BLaER1 treated with 17β-estradiol and CSF1 and Interleukin-3, amounts not matched to agents 10 nM and 100 nM (cell line): ENCODE data around the gene ANKS1B.

Source experiments
- H3K27ac ChIP-seq, 11 experiments: shearing (Covaris generic); formaldehyde crosslinking; 2 replicates each; pipeline ENCODE4 v1.8.1; 2022
- H3K27me3 ChIP-seq, 11 experiments: shearing (Covaris generic); formaldehyde crosslinking; 2 replicates each; pipeline ENCODE4 v1.8.1; 2022
- H3K36me3 ChIP-seq, 11 experiments: shearing (Covaris generic); formaldehyde crosslinking; 2 replicates each; pipeline ENCODE4 v1.8.1; 2022
- H3K4me1 ChIP-seq, 10 experiments: shearing (Covaris generic); formaldehyde crosslinking; 2 replicates each; pipeline ENCODE4 v1.8.1; 2022
- H3K4me2 ChIP-seq, 11 experiments: shearing (Covaris generic); formaldehyde crosslinking; 2 replicates each; pipeline ENCODE4 v1.8.1; 2022
- H3K4me3 ChIP-seq, 10 experiments: shearing (Covaris generic); formaldehyde crosslinking; 2 replicates each; pipeline ENCODE4 v1.8.1; 2022
- H3K9ac ChIP-seq, 11 experiments: shearing (Covaris generic); formaldehyde crosslinking; 2 replicates each; pipeline ENCODE4 v1.8.1; 2022
- H3K9me3 ChIP-seq, 11 experiments: shearing (Covaris generic); formaldehyde crosslinking; replicated peaks in 1 of 11; 2 replicates each; pipeline ENCODE4 v1.8.1; 2022
- H4K20me1 ChIP-seq, 11 experiments: shearing (Covaris generic); formaldehyde crosslinking; 2 replicates each; pipeline ENCODE4 v1.8.1; 2022
- Cebpa-rat ChIP-seq, 11 experiments: shearing (Covaris generic); IDR thresholded peaks; 2 replicates each; pipeline ENCODE4 v1.8.1; 2022

Gene ANKS1B

GRCh38 chr12:98783420-98783819 lies 1201.3 kb downstream of the ANKS1B start:
- H3K9ac ChIP-seq: no peak overlapping the region
- no peaks in the 10 kb centered on the region for H3K9me3 ChIP-seq
- H3K4me2 ChIP-seq: no peak overlapping the region
- H3K27me3 ChIP-seq: no peaks in the 10 kb centered on the region
- no peak overlapping the region for H3K4me3 ChIP-seq
- peaks cover 0 to 86% (median 48%) of the 10 kb centered on the region in 11 experiments; a peak in 13 of 22 replicates for H3K36me3 ChIP-seq
- H3K27ac ChIP-seq: no peak overlapping the region
- no peak for TF ChIP-seq Cebpa-rat (IDR thresholded peaks at IDR 0.05)
- H3K4me1 ChIP-seq: no peaks in the 10 kb centered on the region
- no peaks in the 10 kb centered on the region for H4K20me1 ChIP-seq

- no peak for TF ChIP-seq Cebpa-rat (IDR thresholded peaks at IDR 0.05)
- Histone ChIP-seq H3K4me2 (no peak overlapping the region), H3K27ac (no peak overlapping the region), H3K27me3 (no peaks in the 10 kb centered on the region), H3K9me3 (no peaks in the 10 kb centered on the region), H3K4me1 (no peaks in the 10 kb centered on the region), H3K36me3 (peaks cover 0 to 97% (median 51%) of the 10 kb centered on the region in 11 experiments; a peak in 13 of 22 replicates), H4K20me1 (no peaks in the 10 kb centered on the region), H3K4me3 (no peak overlapping the region), H3K9ac (no peak overlapping the region)
These were observed 1204.5 kb downstream of the ANKS1B start for GRCh38 chr12:98780261-98780660.

GRCh38 chr12:98772818-98773217 lies 1211.9 kb downstream of the ANKS1B start:
- no peak for TF ChIP-seq Cebpa-rat (IDR thresholded peaks at IDR 0.05)
- no peak overlapping the region for H3K27ac ChIP-seq
- no peak overlapping the region for H3K9ac ChIP-seq
- no peak overlapping the region for H3K4me2 ChIP-seq
- H3K4me1 ChIP-seq: no peaks in the 10 kb centered on the region
- H4K20me1 ChIP-seq: no peaks in the 10 kb centered on the region
- H3K9me3 ChIP-seq: no peaks in the 10 kb centered on the region; a peak in 1 of 22 replicates
- no peak overlapping the region for H3K4me3 ChIP-seq
- H3K36me3 ChIP-seq: peaks cover 0 to 89% (median 41%) of the 10 kb centered on the region in 11 experiments; a peak in 14 of 22 replicates
- H3K27me3 ChIP-seq: no peaks in the 10 kb centered on the region

- Histone ChIP-seq H3K4me2 (no peak overlapping the region), H3K4me3 (no peak overlapping the region), H3K9me3 (no peaks in the 10 kb centered on the region; a peak in 1 of 22 replicates), H3K27ac (no peak overlapping the region), H3K36me3 (peaks cover 0 to 89% (median 40%) of the 10 kb centered on the region in 11 experiments; a peak in 14 of 22 replicates), H3K4me1 (no peaks in the 10 kb centered on the region), H3K9ac (no peak overlapping the region), H4K20me1 (no peaks in the 10 kb centered on the region), H3K27me3 (no peaks in the 10 kb centered on the region)
- TF ChIP-seq Cebpa-rat (IDR thresholded peaks at IDR 0.05): no peak
These were observed 1212.7 kb downstream of the ANKS1B start for GRCh38 chr12:98771811-98772752.

- H4K20me1 ChIP-seq: no peaks in the 10 kb centered on the region
- H3K9ac ChIP-seq: no peak overlapping the region
- no peaks in the 10 kb centered on the region for H3K27me3 ChIP-seq
- H3K9me3 ChIP-seq: no peaks in the 10 kb centered on the region; a peak in 1 of 22 replicates
- no peak overlapping the region for H3K4me2 ChIP-seq
- H3K36me3 ChIP-seq: peaks cover 0 to 88% (median 43%) of the 10 kb centered on the region in 11 experiments; a peak in 14 of 22 replicates
- H3K4me3 ChIP-seq: no peak overlapping the region
- no peak for TF ChIP-seq Cebpa-rat (IDR thresholded peaks at IDR 0.05)
- no peaks in the 10 kb centered on the region for H3K4me1 ChIP-seq
- H3K27ac ChIP-seq: no peak overlapping the region
These were observed 1214.5 kb downstream of the ANKS1B start for GRCh38 chr12:98770230-98770629.

- H3K27ac ChIP-seq: no peak overlapping the region
- no peak overlapping the region for H3K4me3 ChIP-seq
- H3K27me3 ChIP-seq: no peaks in the 10 kb centered on the region
- H3K36me3 ChIP-seq: peaks cover 0 to 87% (median 36%) of the 10 kb centered on the region in 11 experiments; a peak in 14 of 22 replicates
- H4K20me1 ChIP-seq: no peaks in the 10 kb centered on the region
- no peaks in the 10 kb centered on the region for H3K4me1 ChIP-seq
- H3K9ac ChIP-seq: no peak overlapping the region
- TF ChIP-seq Cebpa-rat (IDR thresholded peaks at IDR 0.05): no peak
- no peak overlapping the region for H3K4me2 ChIP-seq
- no peaks in the 10 kb centered on the region; a peak in 1 of 22 replicates for H3K9me3 ChIP-seq
These were observed 1215.7 kb downstream of the ANKS1B start for GRCh38 chr12:98769068-98769467.

GRCh38 chr12:98767248-98767647 lies 1217.5 kb downstream of the ANKS1B start:
- TF ChIP-seq Cebpa-rat (IDR thresholded peaks at IDR 0.05): no peak
- Histone ChIP-seq H3K36me3 (peaks cover 0 to 84% (median 23%) of the 10 kb centered on the region in 11 experiments; a peak in 14 of 22 replicates), H4K20me1 (no peaks in the 10 kb centered on the region), H3K27ac (no peak overlapping the region), H3K9ac (no peak overlapping the region), H3K4me3 (no peak overlapping the region), H3K9me3 (no peaks in the 10 kb centered on the region), H3K27me3 (no peaks in the 10 kb centered on the region), H3K4me1 (no peaks in the 10 kb centered on the region), H3K4me2 (no peak overlapping the region)

- Histone ChIP-seq H3K27me3 (no peaks in the 10 kb centered on the region), H3K4me3 (no peak overlapping the region), H3K9me3 (no peaks in the 10 kb centered on the region), H3K27ac (no peak overlapping the region), H3K4me1 (no peaks in the 10 kb centered on the region), H3K4me2 (no peak overlapping the region), H4K20me1 (no peaks in the 10 kb centered on the region), H3K9ac (no peak overlapping the region), H3K36me3 (peaks cover 0 to 86% (median 34%) of the 10 kb centered on the region in 11 experiments; a peak in 14 of 22 replicates)
- TF ChIP-seq Cebpa-rat (IDR thresholded peaks at IDR 0.05): no peak
These were observed 1221.1 kb downstream of the ANKS1B start for GRCh38 chr12:98763656-98764055.

GRCh38 chr12:98758331-98758730 lies 1226.4 kb downstream of the ANKS1B start:
- H3K4me2 ChIP-seq: no peak overlapping the region
- no peak overlapping the region for H3K27ac ChIP-seq
- H3K9ac ChIP-seq: no peak overlapping the region
- H3K9me3 ChIP-seq: no peaks in the 10 kb centered on the region
- peaks cover 0 to 80% (median 39%) of the 10 kb centered on the region in 11 experiments; a peak in 14 of 22 replicates for H3K36me3 ChIP-seq
- no peak overlapping the region for H3K4me3 ChIP-seq
- TF ChIP-seq Cebpa-rat (IDR thresholded peaks at IDR 0.05): no peak
- no peaks in the 10 kb centered on the region for H3K27me3 ChIP-seq
- no peaks in the 10 kb centered on the region for H3K4me1 ChIP-seq
- no peaks in the 10 kb centered on the region for H4K20me1 ChIP-seq
